ENCODE data around the gene ATG5. TPM values are rescaled to one million over a fixed set of nuclear protein-coding genes. Genes with fewer than 3 reads are reported as not detected.

ATG5 gene
- total and polyA plus RNA-seq, 2 donors (not counting 1 experiment from before 2014, with no cell fraction given), result 13.6 to 26.3 TPM

GRCh38 chr6:106163446-106163965 lies 162.1 kb downstream of the ATG5 start:
- POLR2A ChIA-PET, result interaction anchor here (0.8 to 1.5 kb wide), 3 partner anchors 46 to 171 kb away, joined by 3 to 4 read pairs (median 3); no protein-coding TSS in a partner anchor
- WGBS (ENCODE audit: insufficient coverage), result 13% methylated on average over 7 of the region's 7 CpGs
- Histone ChIP-seq H3K27me3 (replicated peaks in 1 of 4; ENCODE audit: control extremely low read depth in 1 of 4, control insufficient read depth in 3 of 4, insufficient read depth in 4 of 4, low read length in 3 of 4) (no peaks in the 10 kb centered on the region), H3K4me1 (ENCODE audit: control insufficient read depth in 2 of 2, insufficient read depth in 2 of 2, low read length in 2 of 2) (peaks cover 22 to 32% of the 10 kb centered on the region in 2 donors), H3K9me3 (ENCODE audit: control extremely low read depth in 1 of 3, control insufficient read depth in 2 of 3, insufficient read depth in 1 of 3, low read length in 2 of 3) (no peaks in the 10 kb centered on the region), H3K4me3 (ENCODE audit: control extremely low read depth in 1 of 5, extremely low read depth in 1 of 5, insufficient read depth in 1 of 5, low read depth in 2 of 5, low read length in 4 of 5) (peak overlapping the region in 4 of 5 experiments; percentile 21 to 48 (median 23)), H3K27ac (ENCODE audit: low read length in 2 of 2) (peak overlapping the region; percentile 96 to 98), H3K9ac (ENCODE audit: low read length) (peak overlapping the region; percentile 59), H2AFZ (ENCODE audit: insufficient read depth, low read depth, low read length, poor library complexity, severe bottlenecking) (peak overlapping the region; percentile 96), H3K36me3 (replicated peaks in 1 of 2; ENCODE audit: control extremely low read depth in 1 of 2, control insufficient read depth in 1 of 2, extremely low read depth in 1 of 2, insufficient read depth in 2 of 2, low read length in 1 of 2) (no peaks in the 10 kb centered on the region), H3K79me2 (ENCODE audit: control insufficient read depth, insufficient read depth, low read length) (no peaks in the 10 kb centered on the region), H3K4me2 (replicated peaks; ENCODE audit: low read depth, low read length, poor library complexity, severe bottlenecking) (peak overlapping the region; percentile 82), H4K20me1 (ENCODE audit: control insufficient read depth, insufficient read depth, low read length, poor library complexity, severe bottlenecking) (no peaks in the 10 kb centered on the region)
- peak overlapping the region; percentile 70 for H3K4me3 Mint-ChIP-seq
- H3K27ac Mint-ChIP-seq, result peak overlapping the region; percentile 88
- intact Hi-C loops (cut with micrococcal nuclease), result loop anchor here (1.0 kb wide), 1 partner anchor 171 kb away; no protein-coding TSS in a partner anchor
- peaks cover 31% of the 10 kb centered on the region for H3K4me1 Mint-ChIP-seq
- H3K27me3 Mint-ChIP-seq, result no peaks in the 10 kb centered on the region
- ATAC-seq (ENCODE audit: low read depth) (peak; percentile 66), DNase-seq (peak; percentile 68)
- TF ChIP-seq CTCF (IDR thresholded peaks at IDR 0.05), result peak; percentile 9
- TF ChIP-seq EZH2 (IDR thresholded peaks at IDR 0.05; ENCODE audit: borderline replicate concordance, insufficient read depth, low read depth, low read length, poor library complexity, severe bottlenecking), result no peak
- H3K9me3 Mint-ChIP-seq (ENCODE audit: insufficient read depth), result no peaks in the 10 kb centered on the region
- CTCF ChIA-PET, result interaction anchor here (0.6 to 2.7 kb wide), 9 partner anchors 8 to 318 kb away, joined by 3 to 12 read pairs (median 3); partner anchors contain the start of gene PRDM1

GRCh38 chr6:106162921-106163320 lies 162.6 kb downstream of the ATG5 start:
- Histone ChIP-seq H3K4me1 (ENCODE audit: control insufficient read depth in 2 of 2, insufficient read depth in 2 of 2, low read length in 2 of 2) (peaks cover 22 to 32% of the 10 kb centered on the region in 2 donors), H3K9me3 (ENCODE audit: control extremely low read depth in 1 of 3, control insufficient read depth in 2 of 3, insufficient read depth in 1 of 3, low read length in 2 of 3) (no peaks in the 10 kb centered on the region), H3K27me3 (replicated peaks in 1 of 4; ENCODE audit: control extremely low read depth in 1 of 4, control insufficient read depth in 3 of 4, insufficient read depth in 4 of 4, low read length in 3 of 4) (no peaks in the 10 kb centered on the region), H4K20me1 (ENCODE audit: control insufficient read depth, insufficient read depth, low read length, poor library complexity, severe bottlenecking) (no peaks in the 10 kb centered on the region), H3K27ac (ENCODE audit: low read length in 2 of 2) (peak overlapping the region; percentile 96 to 98), H3K36me3 (replicated peaks in 1 of 2; ENCODE audit: control extremely low read depth in 1 of 2, control insufficient read depth in 1 of 2, extremely low read depth in 1 of 2, insufficient read depth in 2 of 2, low read length in 1 of 2) (no peaks in the 10 kb centered on the region), H3K4me3 (ENCODE audit: control extremely low read depth in 1 of 5, extremely low read depth in 1 of 5, insufficient read depth in 1 of 5, low read depth in 2 of 5, low read length in 4 of 5) (peak overlapping the region in 1 of 5 experiments; percentile 48), H2AFZ (ENCODE audit: insufficient read depth, low read depth, low read length, poor library complexity, severe bottlenecking) (peak overlapping the region; percentile 96), H3K4me2 (replicated peaks; ENCODE audit: low read depth, low read length, poor library complexity, severe bottlenecking) (peak overlapping the region; percentile 82), H3K9ac (ENCODE audit: low read length) (peak overlapping the region; percentile 59), H3K79me2 (ENCODE audit: control insufficient read depth, insufficient read depth, low read length) (no peaks in the 10 kb centered on the region)
- Mint-ChIP-seq H3K4me3 (peak overlapping the region; percentile 70), H3K9me3 (ENCODE audit: insufficient read depth) (no peaks in the 10 kb centered on the region), H3K4me1 (peaks cover 31% of the 10 kb centered on the region), H3K27ac (peak overlapping the region; percentile 88), H3K27me3 (no peaks in the 10 kb centered on the region)
- DNase-seq (peak; percentile 14), ATAC-seq (ENCODE audit: low read depth) (no peak)
- intact Hi-C loops (cut with micrococcal nuclease), result loop anchor here (1.0 kb wide), 1 partner anchor 171 kb away; no protein-coding TSS in a partner anchor
- no peak for TF ChIP-seq CTCF (IDR thresholded peaks at IDR 0.05)
- TF ChIP-seq EZH2 (IDR thresholded peaks at IDR 0.05; ENCODE audit: borderline replicate concordance, insufficient read depth, low read depth, low read length, poor library complexity, severe bottlenecking), result no peak
- ChIA-PET CTCF (interaction anchor here (0.8 to 2.7 kb wide), 9 partner anchors 8 to 77 kb away, joined by 3 to 12 read pairs (median 4); partner anchors contain the start of gene PRDM1), POLR2A (interaction anchor here (1.2 to 1.5 kb wide), 2 partner anchors 45 to 65 kb away, joined by 3 to 4 read pairs; no protein-coding TSS in a partner anchor)
- WGBS (ENCODE audit: insufficient coverage), result no CpG with 5 or more reads among the region's 4 CpGs

All from B cell (primary cell).